Midbrain (tissue), 1 donor: ENCODE measurements around the gene SPX.

Experiments used
- DNase-seq: peaks from one replicate; lab custom pipeline; 2025; lab: John Stamatoyannopoulos, UW

SPX gene, protein sequence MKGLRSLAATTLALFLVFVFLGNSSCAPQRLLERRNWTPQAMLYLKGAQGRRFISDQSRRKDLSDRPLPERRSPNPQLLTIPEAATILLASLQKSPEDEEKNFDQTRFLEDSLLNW

DNA sequence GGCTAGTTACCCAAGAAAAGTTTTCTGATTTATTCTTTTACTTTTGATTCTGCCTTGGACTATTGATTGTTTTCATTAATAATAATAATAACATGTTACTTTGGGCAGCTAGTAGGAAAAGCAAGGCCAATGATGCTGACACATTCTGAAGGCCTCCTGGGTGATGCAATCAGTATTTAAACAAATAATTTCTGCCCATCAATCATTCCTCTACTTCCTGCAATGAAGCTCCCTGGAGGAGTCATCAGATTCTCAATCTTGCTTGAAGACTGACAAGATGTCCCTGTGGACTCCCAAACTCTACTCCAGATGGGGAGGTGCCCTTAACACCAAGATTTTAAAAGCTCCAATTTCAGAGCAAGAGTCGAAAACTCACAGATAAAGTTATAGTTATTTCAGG, at the start of gene SPX:
Gene SPX, plus strand, starts transcription at position 244 of the 400 bp plus-strand sequence. CDS start 177 bp downstream, outside the sequence.
- DNase-seq: no peak

DNA sequence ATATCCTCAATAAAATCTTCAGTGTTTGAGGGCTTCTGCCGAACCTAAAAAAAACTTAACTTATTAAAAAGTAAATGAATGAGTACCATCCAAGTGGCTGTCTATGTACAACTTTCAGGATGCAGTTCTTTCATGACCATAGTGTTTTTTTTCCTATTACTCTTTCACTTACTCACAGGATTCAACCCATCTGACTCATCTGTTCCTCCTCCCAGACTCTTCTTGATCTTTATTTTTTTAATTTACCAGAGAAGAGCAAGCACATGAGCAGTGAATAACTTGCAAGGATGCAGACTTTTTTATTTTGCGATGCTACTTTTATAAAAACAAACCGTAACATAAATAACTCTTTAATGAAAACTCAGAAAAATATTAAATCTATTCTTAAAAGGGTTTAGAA, 49.1 kb upstream of the SPX start:
- no peak for DNase-seq

DNA sequence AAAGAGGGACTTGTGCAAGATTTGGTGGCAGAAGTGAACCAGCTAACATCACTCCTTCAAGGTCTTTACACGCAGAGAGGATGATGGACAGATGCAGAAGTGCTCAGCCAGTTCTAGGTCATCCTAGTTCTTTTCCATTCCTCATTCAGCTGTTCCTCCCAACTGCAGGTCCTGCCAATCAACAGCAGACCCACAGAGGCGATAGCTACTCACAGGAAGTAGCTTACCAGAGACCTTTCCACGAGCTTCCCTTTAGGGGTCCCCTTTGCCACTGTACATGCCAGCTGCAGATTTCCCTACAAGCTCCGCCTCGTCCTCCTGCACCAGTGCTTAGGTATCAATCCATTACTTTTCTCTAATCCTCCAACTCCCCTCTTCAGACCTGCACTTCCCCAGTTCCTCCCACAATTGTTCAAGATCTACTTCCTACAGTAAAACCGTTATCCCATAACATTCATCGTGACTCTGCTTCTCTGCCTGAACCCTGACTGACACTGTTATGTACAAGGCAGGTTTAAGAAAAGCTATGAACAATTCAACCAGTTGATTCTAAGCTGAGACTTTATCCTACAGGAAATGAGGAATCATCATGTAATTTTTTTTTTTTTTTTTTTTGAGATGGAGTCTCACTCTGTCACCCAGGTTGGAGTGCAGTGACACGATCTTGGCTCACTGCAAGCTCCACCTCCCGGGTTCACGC, 47.2 kb upstream of the SPX start:
- no peak for DNase-seq

DNA sequence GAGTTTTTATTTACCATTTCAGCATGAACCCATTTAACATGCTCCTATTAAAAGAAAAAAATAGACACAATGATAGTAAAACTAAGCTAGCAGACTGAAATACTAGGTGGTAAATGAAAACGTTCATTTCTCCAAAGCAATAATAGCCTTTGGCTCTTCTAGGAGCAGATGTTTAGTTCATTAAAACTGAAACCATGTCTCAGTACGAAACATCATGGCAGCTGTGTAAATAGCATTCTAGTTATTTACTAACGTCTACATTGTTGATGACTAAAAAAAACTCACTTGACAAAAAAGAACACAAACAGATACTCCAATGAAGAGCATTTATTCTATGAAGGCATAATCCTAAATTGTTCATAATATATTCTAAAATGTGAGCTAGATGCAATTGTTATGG, 42.6 kb upstream of the SPX start:
- no peak for DNase-seq

DNA sequence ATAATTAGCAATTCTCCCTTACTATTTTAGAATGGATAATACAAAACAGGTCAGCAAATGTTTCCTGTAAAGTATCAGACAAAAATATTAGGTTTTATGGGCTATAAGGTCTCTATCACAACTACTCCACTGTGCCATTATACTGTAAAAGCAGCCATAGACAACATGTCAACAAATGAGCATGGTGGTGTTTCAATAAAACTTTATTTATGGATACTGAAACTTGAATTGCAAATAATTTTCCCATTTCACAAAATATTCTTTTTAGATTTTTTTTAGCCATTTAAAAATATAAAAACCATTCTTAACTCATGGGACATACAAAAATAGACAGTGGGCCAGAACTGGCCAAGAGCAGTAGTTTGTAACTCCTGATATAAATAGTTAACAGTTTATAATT, 40.1 kb upstream of the SPX start:
- no peak for DNase-seq

DNA sequence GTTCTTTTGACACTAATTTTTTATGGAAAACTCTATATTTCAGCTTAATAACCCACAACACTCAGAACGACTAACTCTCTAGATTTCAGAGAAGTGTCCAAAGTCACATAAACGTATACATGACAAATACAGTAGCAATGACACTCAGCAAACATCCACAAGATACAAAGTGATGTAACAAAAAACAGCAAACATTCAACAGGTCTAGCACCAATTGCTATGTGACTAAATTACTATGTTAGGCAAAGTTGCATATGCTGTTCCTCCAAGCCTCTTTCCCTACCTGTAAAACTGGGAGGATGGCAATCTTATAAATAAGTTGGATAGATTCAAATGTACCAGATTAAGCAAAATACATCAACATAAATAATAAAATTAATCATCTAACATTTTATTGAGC, 26.3 kb upstream of the SPX start:
- DNase-seq: no peak

DNA sequence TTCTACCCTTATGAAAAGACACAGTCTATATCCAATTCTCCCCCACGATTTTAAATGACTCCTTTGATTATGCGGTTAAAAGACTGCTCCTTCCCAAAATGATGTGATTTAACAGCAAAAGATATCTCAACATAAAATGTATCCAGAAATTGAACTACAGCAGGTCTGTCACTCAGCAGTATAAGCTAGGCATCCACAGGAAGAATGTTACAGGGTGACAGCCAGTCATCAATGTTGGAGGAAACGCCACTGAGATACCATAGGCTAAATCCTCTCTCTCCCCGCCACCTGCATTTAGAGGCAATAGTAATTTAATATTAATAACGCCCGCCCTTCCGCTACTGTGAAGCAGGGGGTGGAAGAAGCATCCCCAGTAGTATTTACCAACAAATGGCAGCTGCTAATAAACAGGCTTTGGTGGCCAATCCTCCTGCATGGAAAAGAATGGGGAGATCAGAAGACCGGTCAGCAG, 25.3 kb upstream of the SPX start:
- DNase-seq: no peak

DNA sequence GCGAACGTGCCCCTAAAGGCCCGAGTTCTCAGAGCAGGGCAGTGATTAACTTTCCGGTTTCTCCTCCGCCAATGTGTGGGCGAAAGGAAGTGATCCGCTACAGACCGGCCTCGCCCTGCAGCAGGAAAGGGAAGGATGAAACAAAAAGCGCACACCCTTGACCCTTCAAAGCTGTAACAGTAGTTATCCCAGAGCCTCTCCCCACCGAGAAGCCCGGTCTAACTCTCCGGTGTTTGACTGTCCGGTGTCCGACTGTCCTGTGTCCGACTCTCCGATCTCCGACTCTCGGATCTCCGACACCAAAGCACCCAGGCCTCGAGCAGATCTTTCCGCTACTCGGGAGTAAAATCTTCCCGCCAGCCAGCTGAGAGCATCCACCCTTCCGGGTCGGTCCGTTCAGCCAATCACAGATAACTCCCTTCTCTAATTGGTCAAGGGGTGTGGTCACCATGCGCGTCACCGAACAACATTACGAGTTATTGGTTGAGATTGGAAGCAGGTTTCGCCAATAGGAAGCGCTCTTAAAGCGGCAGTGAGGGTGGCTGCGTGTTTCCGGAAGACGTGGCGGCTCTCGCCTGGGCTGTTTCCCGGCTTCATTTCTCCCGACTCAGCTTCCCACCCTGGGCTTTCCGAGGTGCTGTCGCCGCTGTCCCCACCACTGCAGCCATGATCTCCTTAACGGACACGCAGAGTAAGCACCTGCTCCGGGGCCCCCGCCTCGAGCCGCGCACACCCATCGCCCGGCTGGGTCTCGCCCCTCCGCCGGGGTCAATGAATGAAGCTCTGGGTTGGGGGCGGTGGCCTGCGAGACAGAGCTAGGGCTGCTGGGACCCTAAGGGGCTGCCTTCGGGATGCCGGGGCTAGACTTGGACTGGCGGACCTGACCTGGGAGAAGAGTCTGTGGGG, 24.6 kb upstream of the SPX start, which contains the start of the genes GOLT1B and RECQL:
Gene GOLT1B, plus strand, starts transcription at position 532 of the 906 bp plus-strand sequence. Its CDS starts 135 bp downstream, at position 667.
Gene RECQL, minus strand, starts transcription at position 378 of the 906 bp plus-strand sequence. CDS start 2,065 bp downstream, outside the sequence.
- peak; percentile 98 for DNase-seq

DNA sequence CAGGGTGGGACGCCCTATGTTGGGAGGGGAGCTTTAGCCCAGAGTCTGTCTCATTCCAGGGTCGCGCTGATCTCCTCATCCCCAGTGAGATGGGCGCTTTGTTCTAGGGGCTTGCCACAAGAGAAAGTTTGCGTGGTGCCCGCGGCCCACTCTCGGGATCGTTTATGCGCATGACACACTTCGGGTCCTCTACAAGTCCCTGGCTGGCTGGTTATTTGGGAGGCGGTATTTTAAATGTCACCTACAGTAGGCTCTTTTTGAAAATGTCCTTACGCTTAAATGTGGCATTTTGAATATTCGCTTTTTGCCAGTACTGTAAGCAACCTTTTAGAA, 24.0 kb upstream of the SPX start:
- DNase-seq: peak; percentile 48

DNA sequence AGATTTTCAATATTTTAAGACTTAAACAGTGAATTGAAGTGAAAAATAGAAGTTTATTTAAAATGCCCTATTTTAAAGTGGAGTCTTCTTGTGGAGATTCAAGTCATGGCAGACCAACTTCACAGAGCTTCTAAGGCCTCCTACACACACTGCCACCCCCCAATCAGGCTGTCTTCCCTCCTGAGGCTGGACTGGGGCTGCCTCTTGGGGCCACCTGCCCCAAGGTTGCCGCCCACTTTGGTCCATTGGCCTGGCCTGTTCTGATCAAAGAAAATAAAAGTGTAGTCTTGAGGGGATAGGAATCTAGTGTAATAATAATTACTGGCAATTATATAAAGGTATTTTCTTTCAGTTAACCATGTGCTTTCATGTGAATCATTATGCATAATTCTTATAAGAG, 23.2 kb upstream of the SPX start:
- no peak for DNase-seq

DNA sequence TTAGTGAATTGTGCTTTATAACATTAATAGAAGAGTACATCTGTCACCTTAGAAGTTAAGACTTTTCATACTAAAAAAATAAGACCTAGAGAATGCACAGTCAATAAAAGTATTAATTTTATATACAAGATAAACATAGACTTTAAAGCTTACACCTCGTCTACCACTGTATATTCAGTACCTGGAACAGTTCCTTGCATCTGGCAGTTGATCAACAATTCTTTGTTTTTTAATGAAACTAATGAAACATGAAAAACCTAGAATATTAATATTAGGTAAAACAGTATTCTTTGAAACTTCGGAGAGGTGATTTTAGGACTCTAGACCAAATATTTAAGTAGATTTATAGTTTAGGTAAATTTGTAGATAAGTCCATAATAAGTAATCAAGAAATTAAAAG, 20.2 kb upstream of the SPX start:
- DNase-seq: no peak

DNA sequence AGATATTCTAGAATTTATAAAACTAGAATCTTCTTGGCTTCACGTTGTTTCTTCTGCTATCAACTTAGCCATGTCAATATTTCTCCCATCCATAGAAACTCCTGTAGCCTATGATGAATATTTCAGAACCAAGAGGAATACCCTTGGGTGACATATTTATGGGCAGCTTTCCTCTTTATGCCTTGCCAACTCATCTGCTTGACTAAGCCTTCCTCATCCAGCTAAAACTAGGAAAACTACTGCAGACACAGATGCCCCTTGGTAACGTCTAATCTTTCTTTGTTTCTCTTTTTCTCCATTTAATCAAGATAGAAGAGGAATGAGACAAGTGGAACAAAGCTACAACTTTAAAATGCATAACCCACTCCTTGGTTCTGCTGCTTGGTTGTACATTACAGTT, 18.2 kb upstream of the SPX start:
- no peak for DNase-seq

DNA sequence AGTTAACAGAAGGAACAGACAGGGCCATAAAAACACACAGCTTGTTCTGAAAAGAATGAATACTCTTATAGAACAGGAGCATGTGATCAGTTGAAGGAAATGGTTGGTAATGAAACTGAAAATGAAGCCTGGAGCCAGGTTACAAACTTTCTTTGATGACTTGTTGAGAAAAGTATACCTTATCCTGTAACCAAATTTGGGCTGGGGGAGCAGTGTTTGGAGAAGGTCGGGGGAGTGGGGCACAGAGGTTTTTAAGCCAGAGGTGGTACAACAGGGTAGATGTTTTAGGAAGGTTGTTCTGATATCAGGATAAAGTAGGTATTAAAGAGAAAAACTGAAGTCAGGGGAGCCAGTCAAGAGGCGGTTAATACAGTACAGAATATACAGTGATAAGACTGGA, 16.3 kb upstream of the SPX start:
- DNase-seq: no peak

DNA sequence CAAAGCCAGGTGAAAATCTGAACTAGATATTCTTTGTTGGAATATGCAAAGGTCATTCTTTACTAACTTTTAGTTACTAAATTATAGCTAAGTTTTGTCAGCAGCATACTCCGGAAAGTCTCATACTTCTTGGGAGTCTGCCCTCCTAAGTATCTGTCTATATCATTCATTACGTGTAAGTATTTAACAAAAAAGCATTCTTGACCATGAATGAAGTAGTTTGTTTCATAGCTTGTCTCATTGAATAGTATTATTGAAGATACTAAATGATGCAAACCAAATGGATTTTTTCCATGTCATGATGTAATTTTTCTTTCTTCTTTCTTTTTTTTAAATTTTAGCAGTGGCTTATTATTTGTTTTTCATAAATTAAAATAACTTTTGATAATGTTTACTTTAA, 9.8 kb upstream of the SPX start:
- no peak for DNase-seq

DNA sequence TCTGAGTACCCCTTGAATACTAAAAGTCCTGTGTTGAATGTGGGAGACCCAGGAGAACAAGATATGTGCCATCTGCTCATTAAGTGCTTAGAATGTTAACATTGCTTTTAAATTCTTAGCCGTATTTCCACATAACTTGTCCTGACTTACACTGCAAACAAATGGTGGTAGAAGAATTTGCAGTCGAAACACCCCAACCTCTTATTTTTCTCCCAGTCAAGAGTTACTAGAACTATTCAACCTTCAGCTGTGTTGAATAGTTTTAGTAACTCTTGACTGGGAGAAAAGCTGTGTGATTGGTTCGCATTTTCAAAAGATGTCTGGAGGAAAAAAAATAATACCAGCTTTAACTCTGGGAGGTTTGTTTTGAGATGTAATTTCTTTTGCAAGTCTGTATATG, 7.6 kb upstream of the SPX start:
- no peak for DNase-seq

DNA sequence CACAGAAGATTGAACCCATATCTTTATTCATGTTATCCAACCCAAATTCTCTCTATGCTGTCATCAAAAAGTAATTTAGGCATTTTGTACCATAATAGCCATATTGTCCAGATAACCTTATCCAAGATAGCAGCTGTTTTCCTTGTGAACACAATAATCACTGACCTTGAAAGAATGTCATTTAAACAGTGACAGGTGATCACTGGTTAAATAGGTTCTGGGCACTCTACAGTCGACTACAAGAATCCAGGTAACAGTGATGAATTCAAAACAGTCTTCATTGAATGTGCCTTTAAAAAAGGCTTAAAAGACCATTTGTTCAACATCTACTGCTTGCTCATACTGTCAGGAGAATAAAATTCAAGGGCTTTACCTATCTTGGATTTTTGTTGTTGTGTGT, 4.6 kb upstream of the SPX start:
- no peak for DNase-seq

DNA sequence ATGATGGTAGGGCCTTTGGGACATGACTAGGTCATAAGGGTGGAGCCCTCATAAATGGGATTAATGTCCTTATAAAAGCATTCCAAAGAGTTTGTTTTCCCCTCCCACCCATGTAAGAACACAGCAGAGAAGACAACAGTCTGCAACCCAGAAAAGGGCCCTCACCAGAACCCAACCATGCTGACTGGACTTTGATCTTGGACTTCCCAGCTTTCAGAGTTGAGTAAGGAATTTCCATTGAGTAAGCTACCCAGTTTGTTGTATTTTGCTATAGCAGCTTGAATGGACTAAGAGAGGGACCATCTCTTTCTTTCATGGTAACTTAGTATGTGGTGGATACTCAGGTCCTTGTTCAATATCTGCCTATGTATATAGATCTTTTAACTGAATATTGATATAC, 2.9 kb upstream of the SPX start:
- no peak for DNase-seq

DNA sequence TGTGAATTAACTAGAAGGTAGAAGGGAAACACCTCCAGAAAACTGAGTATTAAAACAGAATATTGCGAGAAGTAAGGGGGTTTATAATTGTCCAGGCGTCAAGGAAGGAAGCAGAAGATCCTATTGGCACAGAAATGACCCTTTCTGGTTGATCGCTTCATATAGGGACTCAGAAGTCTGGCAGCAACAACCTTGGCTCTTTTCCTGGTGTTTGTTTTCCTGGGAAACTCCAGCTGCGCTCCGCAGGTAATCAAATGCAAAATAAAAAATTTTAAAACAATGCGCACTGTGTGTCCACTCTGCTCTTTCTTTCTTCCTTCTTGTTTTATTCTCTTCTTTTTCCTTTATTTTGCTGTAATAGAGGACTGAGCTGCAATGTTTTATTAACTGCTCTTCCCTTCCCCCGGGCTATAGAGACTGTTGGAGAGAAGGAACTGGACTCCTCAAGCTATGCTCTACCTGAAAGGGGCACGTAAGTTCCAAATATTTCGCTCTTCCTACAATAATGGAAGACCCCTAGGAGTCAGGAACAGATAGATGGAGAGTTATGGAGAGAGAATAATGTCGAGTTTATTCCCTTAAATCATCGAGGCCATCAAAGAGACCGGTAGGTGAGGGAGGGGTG, 737 bp downstream of the SPX start:
- no peak for DNase-seq

DNA sequence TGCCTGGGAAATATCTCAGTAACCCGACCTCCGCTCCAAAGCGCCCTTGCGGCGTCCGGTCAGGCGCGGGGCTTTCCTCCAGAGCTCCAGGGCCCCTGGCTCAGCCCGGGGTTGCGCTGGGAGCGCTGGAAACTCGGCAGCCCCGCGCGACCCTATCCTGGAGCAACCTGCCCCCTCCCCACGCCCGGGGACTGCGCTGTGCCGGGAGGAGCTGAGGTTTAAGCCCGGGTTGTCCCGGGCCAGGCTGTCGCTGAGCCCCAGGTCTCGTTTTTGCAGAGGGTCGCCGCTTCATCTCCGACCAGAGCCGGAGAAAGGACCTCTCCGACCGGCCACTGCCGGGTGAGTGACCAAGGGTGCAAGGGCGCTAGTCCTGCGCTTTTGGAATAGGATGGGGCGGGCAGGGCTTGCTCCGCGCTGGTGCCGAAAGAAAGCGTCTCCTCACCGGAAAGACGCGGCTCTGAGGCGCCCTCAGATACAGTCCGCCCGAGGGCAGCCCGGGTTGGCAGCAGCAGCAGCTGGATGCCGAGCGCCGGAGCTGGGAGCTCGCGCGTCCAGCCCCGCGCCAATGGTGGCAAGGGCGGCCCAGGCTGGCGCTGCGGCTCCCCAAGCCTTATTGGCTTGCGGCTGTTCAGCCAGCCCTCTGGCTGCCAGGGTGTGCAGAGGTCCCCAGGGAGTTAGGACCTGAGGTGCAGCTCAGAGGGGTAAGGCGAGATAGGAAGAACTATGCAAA, 1.5 kb downstream of the SPX start:
- DNase-seq: peak; percentile 66

DNA sequence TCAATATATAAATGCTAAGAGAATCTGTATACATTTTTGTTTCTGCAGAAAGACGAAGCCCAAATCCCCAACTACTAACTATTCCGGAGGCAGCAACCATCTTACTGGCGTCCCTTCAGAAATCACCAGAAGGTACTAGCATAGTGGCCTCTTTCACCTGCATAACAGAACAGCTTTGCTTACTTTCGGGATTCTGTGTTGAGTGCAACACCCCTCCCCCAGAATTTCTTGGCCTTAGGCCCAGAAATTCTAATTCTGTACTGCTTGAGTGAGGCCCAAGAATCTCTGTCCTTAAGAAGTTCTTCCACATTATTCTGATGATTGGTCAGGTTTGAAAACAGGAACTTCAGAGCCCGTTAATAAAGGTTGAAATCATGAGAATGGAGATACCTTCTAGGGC, 2.9 kb downstream of the SPX start:
- peak; percentile 31 for DNase-seq

DNA sequence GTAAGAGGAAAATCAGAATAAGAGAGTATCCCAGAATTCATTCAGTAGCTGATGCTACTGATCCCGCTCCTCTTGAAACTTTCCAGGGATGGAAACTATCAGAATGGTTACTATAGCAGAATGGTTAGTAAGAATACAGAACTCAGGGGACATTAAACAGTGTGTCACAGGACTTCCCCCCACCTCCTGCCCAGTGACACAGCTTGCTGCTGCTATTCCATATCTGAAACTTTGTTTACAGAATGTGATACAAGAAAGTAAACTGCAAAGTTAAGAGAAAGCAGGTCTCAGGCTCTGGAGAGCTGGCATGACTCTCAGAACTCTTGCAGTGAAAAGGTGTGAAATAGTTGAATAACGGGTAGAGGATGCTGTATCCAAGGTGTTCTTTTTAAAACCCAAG, 3.4 kb downstream of the SPX start:
- no peak for DNase-seq
